NK-92 (cell line): Measurements from ENCODE around the gene N4BP2.
"Not testable (repeated sequence)": the region's sequence is repeated elsewhere in the genome, so short reads cannot be mapped to it uniquely, and the experiment has no call there.

Experiments
- DNase-seq: peaks from one replicate; lab custom pipeline; 2025; ENCODE audit not compliant: unreplicated experiment; lab: John Stamatoyannopoulos, UW

The N4BP2 gene

DNA sequence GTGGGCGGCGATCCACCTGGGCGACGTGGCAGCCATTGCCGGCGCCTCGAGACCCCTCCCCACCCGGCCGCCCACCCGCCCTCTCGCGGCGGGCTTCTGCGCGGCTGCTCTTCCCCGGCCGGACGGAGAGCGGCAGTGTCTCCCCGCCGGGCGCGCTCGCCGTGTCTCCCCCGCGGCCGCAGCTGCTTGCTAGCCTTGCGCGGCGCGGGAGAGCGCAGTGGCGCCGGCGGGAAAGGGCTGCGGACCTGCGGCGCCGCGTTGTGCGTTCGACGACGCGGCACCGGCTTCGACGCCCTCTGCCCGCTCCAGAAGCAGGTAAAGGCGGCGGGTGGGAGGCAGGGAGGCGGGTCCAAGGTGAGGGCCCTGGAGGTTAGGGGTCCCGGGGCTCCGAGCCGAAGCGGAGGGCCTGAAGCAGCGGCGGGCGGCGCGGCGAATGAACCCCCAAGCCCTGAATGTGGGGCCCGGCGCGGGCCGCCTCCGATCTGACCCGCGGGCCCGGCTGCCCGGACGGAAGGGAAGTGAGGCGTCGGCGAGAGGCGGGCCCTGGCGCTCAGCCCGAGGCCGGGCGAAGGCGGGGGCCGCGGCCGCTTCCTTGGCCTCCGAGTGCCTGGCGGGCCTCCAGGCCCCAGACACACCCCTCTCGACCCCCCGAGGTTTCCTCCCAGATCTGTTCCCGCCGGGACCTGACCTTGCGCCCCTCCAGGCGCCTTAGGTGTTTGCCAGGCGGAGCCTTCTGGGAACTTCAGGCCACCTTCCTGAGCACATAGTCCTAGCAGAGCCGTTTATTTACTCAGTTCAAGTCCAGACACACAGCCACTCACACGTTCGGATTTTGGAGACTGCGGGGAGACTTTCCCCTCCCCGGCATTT, at the start of gene N4BP2:
Gene N4BP2, plus strand, starts transcription at position 135 of the 870 bp plus-strand sequence. CDS start 40,491 bp downstream, outside the sequence.
- DNase-seq: no peak

DNA sequence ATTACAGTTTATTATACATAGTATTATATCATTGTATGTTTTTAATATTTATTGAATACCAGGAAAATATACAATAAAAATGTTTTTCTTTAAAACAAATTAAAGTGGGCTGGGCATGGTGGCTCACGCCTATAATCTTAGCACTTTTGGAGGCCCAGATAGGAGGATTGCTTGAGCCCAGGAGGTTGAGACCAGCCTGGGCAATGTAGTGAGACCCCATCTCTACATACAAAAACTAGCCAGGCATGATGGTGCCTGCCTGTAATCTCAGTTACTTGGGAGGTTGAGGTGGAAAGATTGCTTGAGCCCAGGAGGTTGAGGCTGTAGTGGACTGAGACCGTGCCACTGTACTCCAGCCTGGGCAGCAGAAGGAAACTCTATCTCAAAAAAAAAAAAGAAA, 40.6 kb upstream of the N4BP2 start:
- no peak for DNase-seq

DNA sequence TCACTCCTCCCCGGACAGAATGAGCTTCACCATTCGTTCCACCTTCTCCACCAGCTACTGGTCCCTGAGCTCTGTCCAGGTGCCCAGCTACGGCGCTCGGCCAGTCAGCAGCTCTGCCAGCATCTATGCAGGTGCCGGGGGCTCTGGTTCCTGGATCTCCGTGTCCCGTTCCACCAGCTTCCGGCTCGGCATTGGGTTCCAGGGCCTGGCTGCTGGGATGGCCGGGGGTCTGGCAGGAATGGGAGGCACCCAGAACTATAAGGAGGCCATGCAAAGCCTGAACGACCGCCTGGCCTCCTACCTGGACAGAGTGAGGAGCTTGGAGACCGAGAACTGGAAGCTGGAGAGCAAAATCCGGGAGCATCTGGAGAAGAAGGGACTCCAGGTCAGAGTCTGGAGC, 36.4 kb upstream of the N4BP2 start:
- DNase-seq: no peak

DNA sequence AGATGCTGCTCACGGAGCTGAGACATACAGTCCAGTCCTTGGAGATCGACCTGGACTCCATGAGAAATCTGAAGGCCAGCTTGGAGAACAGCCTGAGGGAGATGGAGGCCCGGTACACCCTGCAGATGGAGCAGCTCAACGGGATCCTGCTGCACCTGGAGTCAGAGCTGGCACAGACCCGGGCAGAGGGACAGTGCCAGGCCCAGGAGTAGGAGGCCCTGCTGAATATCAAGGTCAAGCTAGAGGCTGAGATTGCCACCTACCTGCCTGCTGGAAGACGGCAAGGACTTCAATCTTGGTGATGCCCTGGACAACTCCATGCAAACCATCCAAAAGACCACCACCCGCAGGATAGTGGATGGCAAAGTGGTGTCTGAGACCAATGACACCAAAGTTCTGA, 35.5 kb upstream of the N4BP2 start:
- not testable (repeated sequence) for DNase-seq

DNA sequence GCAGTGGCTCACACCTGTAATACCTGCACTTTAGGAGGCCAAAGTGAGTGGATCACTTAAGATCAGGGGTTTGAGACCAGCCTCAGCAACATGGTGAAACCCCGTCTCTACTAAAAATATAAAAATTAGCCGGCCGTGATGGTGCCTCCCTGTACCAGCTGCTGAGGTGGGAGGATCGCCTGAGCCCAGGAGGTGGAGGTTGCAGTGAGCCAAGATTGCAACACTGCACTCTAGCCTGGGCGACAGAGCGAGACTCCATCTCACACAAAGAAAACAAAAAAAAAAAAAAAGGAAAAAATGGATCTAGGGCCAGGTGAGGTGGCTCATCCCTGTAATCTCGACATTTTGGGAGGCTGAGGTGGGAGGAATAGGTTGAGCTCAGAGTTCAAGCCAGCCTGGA, 32.6 kb upstream of the N4BP2 start:
- DNase-seq: not testable (repeated sequence)

DNA sequence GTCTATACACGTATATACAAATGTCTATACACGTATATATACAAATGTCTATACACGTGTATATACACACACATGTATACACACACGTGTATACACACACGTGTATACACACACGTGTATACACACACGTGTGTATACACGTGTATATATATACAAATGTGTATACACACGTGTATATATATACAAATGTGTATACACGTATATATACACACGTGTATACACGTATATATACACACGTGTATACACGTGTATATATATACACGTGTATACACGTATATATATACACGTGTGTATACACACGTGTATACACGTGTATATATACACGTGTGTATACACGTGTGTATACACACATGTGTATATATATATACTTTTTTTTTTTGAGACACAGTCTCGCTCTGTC, 23.9 kb upstream of the N4BP2 start:
- no peak for DNase-seq

DNA sequence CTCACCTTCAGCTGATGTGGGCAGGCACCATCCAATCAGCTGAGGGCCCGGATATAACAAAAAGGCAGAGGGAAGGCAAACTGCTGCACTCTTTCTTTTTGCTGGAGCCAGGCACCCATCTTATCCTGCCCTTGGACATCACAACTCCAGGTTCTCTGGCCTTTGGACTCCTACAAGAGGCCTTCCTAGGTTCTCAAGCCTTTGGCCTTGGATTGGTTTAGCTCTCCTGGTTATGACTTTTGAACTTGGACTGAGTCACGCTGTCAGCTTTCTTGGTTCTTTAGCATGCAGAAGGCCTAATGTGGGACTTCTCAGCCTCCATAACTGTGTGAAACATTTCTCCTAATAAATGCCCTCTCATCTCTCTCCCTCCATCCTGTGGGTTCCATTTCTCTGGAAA, 23.0 kb upstream of the N4BP2 start:
- no peak for DNase-seq

DNA sequence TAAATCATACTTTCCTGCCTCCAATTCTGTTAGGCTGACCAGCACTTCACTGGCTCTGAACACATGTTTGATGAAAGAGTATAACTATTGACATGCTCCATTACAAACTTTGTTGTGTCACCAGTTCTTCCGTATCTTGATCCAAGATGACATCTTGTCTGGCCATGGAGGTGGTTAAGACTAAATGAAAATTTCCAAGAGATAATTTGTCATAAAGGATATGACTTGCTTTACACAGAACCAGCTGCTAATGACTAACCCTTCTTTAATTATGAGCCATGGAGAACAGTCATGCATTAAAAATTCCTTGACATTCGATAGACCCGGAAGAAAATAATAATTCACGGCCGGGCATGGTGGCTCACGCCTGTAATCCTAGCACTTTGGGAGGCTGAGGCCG, 17.7 kb upstream of the N4BP2 start:
- DNase-seq: no peak

DNA sequence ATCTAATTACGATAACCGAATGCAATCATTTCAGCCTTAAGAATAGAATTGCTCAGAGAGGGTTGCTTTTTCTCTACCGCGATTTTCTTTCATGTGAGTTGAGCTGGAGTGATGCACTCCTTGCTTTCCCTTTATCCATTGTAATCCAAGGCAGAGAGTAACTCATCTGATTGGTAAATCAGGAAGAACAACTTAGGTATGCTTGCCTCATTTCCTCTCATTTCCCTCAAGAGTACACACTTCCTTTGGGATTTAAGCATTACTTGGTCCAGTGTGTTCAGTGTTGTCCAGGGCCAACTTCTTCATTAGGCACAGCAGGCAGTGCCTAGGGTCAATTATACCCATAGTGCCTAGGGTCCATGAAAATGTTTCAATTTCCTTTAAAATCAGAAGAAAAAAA, 15.7 kb upstream of the N4BP2 start:
- no peak for DNase-seq

DNA sequence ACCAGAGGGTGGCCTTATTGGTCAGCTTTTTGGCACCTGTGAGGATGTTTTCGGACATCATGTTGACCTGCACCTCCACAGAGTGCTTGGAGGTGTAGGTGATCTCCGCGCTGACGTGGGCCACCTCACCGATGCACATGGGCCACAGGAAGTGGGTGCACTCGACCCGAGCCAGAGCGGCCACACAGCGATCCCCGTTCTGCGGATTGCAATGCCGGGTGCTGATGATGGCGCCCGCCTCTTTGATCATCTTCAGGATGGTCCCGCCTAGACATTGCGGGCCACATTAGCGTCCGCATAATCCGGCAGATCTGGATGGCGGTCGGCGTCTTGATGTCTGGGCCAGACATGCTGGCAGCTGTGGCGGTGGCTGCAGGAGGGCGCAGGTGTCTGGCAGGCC, 12.9 kb upstream of the N4BP2 start:
- no peak for DNase-seq

DNA sequence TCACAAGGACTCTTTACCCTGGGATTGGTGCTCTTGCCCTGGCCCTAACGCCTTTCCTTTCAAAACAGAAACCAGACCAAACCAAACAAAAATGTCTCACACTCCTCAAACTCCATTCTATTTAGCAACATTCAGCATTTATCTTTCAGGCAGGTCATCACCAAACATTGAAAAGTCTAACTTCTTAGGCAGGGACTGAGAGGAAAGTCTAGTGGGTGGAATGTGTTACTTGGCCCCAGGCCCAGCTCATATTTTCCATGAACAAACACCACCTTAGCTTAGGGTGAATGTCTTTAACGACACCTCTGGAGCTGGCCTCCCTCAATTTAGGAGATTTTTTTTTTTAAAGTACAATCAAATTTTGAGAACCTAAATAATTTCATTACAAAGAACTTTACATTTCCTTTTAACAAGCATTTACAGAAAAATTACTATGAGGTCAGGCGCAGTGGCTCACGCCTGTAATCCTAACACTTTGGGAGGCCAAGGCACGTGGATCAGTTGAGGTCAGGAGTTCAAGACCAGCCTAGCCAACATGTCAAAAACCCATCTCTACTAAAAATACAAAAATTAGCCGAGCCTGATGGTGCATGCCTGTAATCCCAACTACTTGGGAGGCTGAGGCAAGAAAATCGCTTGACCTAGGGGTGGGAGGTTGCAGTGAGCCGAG, 10.2 kb upstream of the N4BP2 start:
- DNase-seq: no peak

DNA sequence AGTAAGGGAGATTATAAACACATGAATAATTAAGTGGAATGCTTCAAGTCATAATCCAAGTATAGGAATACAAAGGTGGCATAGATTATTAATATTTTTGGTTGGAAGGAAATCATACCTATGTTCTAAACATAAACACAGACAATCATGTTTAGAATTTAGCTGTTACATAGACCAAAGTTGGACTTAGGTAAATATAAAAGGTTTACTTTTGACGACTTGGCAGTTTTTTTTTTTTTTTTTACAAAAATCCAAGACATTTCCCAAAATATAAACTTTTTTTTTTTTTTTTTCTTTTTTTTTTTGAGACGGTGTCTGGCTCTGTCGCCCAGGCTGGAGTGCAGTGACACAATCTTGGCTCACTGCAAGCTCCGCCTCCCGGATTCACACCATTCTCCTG, 3.5 kb upstream of the N4BP2 start:
- no peak for DNase-seq

DNA sequence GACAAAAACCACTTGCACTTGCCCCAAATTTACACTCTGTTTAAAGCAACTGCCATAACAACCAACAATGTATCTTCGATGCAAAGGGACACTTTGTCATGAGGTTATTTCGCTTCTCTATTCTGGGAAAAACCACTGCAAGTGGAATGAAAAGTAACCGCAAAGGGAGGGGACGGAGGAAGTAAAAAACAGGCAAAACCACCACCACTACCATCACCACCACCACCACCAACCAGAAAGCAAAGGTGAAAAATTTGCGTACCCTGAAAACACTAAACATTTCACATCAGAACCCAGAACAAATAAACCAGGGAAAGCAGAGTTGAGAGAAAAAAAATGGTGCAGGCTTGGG, 1.2 kb upstream of the N4BP2 start:
- DNase-seq: no peak

DNA sequence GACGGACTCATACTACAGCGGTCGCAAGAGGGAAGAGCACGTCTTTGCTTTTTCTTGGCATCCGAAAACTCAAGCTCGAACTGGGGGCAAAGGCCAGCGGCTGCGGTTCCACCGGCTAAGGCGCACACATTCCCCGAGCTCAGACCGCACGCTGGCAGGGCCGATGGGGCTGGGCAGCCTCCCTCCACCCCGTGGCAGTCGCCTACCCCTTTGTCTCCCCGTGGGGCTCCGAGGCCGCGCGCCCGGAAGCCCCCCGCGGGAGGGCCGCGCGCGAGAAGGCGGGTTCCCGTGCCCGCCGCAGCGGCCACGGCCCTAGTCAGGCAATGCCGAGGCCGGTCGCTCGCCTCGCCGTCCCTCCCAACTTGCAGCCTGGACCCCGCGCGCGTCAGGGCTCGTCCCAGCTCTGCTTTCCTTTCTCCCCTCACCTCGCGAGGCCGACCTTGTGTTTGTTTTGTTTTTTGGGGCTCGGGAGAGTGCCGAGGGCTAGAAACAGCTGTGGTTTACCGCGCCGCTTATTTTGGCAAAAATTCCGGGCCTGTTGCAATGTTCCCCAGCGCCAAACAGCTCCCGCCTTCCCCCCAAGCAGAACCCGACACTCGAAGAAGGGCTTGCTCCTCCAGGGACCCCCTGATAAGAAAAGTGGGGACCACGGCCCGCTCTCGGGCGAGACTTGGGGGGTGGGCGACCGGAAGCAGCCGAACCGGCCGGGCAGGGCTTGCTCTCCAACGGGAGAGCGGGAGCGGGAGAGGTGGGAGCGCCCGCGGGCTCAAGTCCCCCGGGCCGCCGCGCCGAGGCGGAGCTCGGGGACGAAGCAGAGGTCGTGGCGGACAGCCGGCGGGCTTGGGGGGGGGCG, 561 bp upstream of the N4BP2 start:
- no peak for DNase-seq

DNA sequence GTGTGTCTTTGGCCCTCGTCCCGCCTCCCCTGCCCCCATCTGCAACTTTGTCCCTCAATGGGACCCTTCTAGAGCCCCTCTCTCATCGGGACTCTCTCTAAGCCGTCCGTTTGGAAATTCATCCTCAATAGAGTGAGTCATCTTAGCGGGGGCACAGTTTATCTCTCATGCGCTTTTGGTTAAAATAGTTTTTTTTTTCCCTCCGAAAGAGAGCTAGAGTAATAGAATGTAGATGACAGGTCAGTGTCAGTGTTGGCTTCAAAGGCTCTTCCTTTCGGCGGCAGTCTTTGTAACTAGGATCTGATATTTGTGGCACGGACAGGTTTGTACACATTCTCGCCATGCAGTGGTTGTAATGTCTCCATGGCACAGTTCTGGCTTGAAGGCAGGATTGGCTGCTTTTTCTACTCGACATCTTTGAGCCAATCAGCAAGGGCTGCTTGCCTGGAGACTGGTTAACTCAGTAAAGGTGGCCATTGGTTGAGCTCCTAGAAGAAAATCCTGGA, 989 bp downstream of the N4BP2 start:
- DNase-seq: no peak

DNA sequence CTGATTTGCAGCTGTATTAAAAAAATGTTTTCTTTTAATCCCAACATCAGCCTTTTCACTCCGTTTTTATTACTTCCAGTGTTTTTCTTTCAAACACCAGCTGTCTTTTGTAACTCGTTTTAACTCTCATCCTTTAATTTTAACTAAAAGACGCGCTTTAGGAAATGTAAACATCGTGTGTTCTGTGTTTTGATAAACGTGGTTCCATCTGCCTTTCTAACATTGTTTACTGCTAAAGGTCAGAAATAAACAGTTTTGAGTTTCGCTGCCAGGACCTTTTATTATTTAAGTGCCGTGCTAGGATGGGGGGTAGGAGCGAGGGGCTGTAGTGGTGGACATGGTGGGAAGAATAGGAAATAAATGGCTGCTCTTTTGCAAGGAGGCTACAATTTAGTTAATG, 1.5 kb downstream of the N4BP2 start:
- no peak for DNase-seq

DNA sequence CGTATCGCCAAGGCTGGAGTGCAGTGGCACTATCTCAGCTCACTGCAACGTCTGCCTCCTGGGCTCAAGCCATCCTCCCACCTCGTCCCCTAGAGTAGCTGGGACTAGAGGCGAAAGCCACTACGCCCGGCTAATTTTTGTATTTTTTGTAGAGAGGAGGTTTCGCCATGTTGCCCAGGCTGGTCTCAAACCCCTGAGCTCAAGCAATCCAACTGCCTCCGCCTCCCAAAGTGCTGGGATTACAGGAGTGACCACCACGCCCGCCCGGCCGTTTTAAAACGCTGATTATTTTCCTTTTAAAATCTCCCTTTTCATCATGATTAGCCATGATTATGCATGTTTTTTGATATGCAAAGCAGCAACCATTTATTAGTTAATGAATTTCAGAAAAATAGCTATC, 2.2 kb downstream of the N4BP2 start:
- DNase-seq: no peak

DNA sequence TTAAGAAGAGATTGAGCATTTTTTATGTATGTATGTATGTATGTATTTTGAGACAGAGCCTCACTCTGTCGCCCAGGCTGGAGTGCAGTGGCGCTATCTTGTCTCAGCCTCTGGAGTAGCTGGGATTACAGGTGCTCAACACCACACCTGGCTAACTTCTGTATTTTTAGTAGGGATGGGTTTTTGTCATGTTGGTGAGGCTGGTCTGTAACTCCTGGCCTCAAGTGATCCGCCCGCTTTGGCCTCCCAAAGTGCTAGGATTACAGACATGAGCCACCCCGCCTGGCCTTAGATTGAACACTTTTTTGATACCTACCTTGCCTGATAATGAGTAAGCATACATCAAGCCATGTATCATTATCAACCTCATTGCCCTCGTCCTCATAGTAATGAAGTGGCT, 2.7 kb downstream of the N4BP2 start:
- no peak for DNase-seq

DNA sequence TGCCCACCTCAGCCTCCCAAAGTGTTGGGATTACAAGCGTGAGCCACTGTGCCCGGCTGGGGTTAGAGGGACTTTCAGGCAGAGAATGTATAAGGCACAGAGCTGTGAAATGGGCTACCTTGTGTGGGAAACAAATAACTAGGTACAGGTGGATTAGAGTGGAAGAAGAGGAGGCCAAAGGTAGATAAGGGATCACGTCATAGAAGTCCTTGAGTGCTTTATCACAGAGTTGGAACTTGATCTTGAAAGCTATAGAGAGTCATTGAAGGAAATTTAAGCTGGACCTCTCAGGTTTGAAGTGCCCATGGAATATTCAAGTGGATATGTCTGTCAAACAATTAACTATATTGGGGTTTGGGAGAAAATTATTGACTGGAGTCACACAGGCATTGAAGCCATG, 8.4 kb downstream of the N4BP2 start:
- DNase-seq: no peak

DNA sequence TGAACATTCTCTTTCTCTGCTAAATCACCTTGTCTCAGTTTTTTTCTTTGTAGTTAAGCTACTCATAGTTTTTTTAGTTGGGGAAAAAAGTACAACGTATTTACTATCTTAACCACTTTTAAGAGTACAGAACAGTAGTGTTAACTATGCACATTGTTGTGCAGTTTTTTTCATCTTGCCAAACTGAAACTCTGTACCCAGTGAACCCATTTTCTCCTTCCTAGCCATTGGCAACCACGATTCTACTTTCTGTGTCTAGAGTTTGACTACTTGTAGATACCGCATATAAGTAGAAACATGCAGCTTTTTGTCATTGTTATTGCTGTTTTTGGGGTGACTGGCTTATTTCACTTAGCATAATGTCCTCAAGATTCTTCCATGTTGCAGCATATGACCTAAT, 10.0 kb downstream of the N4BP2 start:
- no peak for DNase-seq

DNA sequence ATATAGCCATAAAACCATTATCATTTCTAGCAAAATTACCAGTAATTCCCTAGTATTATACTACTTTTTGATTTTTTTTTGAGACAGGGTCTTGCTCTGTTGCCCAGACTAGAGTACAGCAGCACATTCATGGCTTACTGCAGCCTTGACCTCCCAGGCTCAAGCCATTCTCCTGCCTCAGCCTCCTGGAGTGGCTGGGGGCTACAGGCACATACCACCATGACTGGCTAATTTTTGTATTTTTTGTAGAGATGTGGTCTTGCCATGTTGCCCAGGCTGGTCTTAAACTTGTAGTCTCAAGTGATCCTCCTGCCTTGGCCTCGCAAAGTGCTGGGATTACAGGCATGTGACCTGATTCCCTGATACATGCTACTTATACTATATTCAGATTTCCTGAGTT, 13.7 kb downstream of the N4BP2 start:
- no peak for DNase-seq

DNA sequence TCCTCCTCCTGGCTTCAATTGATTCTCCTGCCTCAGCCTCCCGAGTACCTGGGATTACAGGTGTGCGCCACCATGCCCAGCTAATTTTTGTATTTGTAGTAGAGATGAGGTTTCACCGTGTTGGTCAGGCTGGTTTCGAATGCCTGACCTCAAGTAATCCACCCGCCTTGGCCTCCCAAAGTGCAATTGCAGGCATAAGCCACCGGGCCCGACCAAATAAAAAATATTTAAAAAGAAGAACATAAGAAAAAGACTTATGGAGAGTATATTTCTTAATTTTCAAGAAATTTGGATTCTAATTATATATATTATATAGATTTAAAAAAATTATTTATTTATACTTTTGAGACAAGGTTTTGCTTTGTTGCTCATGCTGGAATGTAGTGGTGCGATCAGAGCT, 29.8 kb downstream of the N4BP2 start:
- DNase-seq: no peak
